Tibial artery (tissue), 4 donors: ENCODE measurements around the gene RBMS3.
A peak's percentile ranks its signal among the peaks of the same experiment; 100 is the strongest.

Experiments
- DNase-seq, 2 donors: peaks; one replicate each; pipeline ENCODE4 v3.0.0-alpha.2; 2019
- H3K27ac ChIP-seq, 2 donors: fragments of 200-600 bp; sonication (generic) in 1 of 2; 1 replicate in 1 of 2; 2 replicates in 1 of 2; pipeline ENCODE4 v1.5.1; 2018 to 2019; ENCODE audit warnings: mild to moderate bottlenecking in 1 of 2
- H3K27me3 ChIP-seq, 2 donors: fragments of 200-600 bp; sonication (generic) in 1 of 2; one replicate each; pipeline versions ENCODE4 v1.5.1 to v1.6.0; 2016 to 2019
- H3K36me3 ChIP-seq, 3 donors: fragments of 200-600 bp; sonication (generic) in 2 of 3; one replicate each; pipeline ENCODE4 v1.5.1; 2016 to 2019; ENCODE audit warnings: mild to moderate bottlenecking in 2 of 3
- H3K4me1 ChIP-seq, 4 donors: fragments of 200-600 bp; sonication (generic) in 2 of 4; 1 replicate in 3 of 4; 2 replicates in 1 of 4; pipeline ENCODE4 v1.5.1; 2016 to 2019
- H3K4me3 ChIP-seq, 2 donors: fragments of 200-600 bp; sonication (generic) in 1 of 2; 1 replicate in 1 of 2; 2 replicates in 1 of 2; pipeline ENCODE4 v1.5.1; 2018 to 2019; ENCODE audit warnings: mild to moderate bottlenecking in 2 of 2
- H3K9me3 ChIP-seq, 3 donors: fragments of 200-600 bp; sonication (generic) in 1 of 3; one replicate each; pipeline ENCODE4 v1.5.1; 2016 to 2019
- intact Hi-C: fragments of 100-400 bp; cut with DNase I; formaldehyde crosslinking; loops from one replicate; pipeline ENCODE4 v1.15.0; 2023; ENCODE audit warnings: low total_unique reads
- TF ChIP-seq, protein P1 (sequence below), 2 experiments: fragments of 200-600 bp in 1 of 2; fragments of 450-650 bp in 1 of 2; IDR thresholded peaks; one replicate each; pipeline ENCODE4 v1.5.1; 2017 to 2019; ENCODE audit warnings: antibody characterized with exemption in 2 of 2, mild to moderate bottlenecking in 1 of 2, moderate library complexity in 1 of 2

RBMS3 gene

DNA sequence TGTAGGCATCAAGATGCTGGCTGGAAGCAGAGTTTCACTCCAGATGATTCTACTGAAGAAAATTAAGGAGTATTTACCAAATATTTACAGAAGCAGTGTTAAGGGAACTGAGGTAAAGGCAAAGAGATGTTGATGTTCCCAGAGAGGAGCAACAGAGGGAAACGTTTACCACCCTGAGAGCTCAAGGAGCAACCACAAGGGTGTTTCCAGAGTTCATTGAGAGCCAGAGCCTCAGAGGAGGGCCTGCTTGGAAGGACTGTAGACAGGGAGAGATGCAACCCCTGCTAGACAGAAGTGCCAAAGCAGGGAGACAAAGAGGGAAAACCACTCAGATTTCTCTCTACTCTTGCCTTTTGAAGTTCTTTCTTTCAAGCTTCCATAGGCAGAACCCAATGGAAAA, 474.5 kb downstream of the RBMS3 start:
- intact Hi-C loops = no loop called here
- H3K4me1 ChIP-seq = peaks cover 0 to 50% (median 28%) of the 10 kb centered on the region in 4 donors
- TF ChIP-seq, protein P1, sequence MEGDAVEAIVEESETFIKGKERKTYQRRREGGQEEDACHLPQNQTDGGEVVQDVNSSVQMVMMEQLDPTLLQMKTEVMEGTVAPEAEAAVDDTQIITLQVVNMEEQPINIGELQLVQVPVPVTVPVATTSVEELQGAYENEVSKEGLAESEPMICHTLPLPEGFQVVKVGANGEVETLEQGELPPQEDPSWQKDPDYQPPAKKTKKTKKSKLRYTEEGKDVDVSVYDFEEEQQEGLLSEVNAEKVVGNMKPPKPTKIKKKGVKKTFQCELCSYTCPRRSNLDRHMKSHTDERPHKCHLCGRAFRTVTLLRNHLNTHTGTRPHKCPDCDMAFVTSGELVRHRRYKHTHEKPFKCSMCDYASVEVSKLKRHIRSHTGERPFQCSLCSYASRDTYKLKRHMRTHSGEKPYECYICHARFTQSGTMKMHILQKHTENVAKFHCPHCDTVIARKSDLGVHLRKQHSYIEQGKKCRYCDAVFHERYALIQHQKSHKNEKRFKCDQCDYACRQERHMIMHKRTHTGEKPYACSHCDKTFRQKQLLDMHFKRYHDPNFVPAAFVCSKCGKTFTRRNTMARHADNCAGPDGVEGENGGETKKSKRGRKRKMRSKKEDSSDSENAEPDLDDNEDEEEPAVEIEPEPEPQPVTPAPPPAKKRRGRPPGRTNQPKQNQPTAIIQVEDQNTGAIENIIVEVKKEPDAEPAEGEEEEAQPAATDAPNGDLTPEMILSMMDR (IDR thresholded peaks at IDR 0.05) = no peak
- DNase-seq = no peak
- H3K4me3 ChIP-seq = no peak overlapping the region
- no peaks in the 10 kb centered on the region for H3K27me3 ChIP-seq
- no peaks in the 10 kb centered on the region for H3K36me3 ChIP-seq
- H3K9me3 ChIP-seq = no peaks in the 10 kb centered on the region
- peak overlapping the region in 1 of 2 donors; percentile 41 for H3K27ac ChIP-seq

DNA sequence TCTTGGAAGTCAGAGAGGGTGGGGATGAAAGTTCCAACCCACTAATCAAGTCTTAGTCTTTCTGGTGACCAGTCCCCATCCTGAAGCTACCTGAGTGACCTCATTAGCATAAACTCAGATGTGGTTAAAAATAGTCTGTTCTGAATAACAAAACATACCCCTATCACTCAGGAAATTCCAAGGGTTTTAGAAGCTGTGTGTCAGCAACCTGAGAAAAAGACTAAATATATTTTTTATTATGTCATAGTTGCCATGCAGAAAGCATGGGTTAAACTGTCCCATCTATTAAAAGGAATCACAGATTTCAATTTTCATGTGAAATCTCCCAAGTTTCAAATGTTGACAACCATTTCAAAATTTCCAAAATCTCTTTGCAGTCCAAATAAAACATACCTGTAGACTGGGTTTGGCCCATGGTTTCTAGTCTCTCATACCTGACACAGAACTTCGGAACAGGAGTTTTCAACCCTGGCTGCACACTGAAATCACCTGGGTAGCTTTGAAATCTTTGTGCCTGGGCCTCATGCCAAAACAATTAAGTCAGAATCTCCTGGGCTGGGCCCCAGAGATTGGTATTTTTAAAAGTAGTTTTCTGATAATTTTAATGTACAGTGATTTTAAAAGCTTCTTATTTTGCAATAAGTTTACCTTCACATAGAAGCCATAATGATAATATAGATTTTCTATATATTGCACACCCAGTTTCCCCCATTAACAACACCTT, 476.3 kb downstream of the RBMS3 start:
- TF ChIP-seq, protein P1 (IDR thresholded peaks at IDR 0.05) = no peak
- Histone ChIP-seq H3K9me3 (no peaks in the 10 kb centered on the region), H3K27me3 (no peaks in the 10 kb centered on the region), H3K27ac (peak overlapping the region; percentile 61 to 70), H3K4me1 (peaks cover 0 to 52% (median 28%) of the 10 kb centered on the region in 4 donors), H3K36me3 (no peaks in the 10 kb centered on the region), H3K4me3 (no peak overlapping the region)
- no peak for DNase-seq
- intact Hi-C loops = no loop called here

DNA sequence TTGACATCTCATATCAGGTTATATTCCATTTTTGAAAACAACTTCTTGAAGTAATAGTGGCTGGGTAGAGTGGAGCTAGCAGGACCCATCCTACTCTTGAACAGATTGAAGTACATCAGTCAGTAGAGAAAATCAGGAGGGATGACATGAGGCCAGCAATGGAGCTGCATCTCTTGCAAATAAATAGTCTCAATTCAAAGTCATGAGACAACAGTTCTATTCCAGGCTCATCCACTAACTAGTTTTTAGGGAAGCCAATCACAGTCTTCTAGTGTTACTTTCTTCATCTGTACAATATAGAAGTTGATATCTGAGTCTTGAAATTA, 477.2 kb downstream of the RBMS3 start:
- Histone ChIP-seq H3K4me3 (no peak overlapping the region), H3K9me3 (no peaks in the 10 kb centered on the region), H3K36me3 (no peaks in the 10 kb centered on the region), H3K27me3 (no peaks in the 10 kb centered on the region), H3K27ac (peak overlapping the region; percentile 61 to 70), H3K4me1 (peaks cover 0 to 55% (median 28%) of the 10 kb centered on the region in 4 donors)
- intact Hi-C loops = no loop called here
- TF ChIP-seq, protein P1 (IDR thresholded peaks at IDR 0.05) = peak in 1 of 2 experiments; percentile 8
- DNase-seq = no peak

DNA sequence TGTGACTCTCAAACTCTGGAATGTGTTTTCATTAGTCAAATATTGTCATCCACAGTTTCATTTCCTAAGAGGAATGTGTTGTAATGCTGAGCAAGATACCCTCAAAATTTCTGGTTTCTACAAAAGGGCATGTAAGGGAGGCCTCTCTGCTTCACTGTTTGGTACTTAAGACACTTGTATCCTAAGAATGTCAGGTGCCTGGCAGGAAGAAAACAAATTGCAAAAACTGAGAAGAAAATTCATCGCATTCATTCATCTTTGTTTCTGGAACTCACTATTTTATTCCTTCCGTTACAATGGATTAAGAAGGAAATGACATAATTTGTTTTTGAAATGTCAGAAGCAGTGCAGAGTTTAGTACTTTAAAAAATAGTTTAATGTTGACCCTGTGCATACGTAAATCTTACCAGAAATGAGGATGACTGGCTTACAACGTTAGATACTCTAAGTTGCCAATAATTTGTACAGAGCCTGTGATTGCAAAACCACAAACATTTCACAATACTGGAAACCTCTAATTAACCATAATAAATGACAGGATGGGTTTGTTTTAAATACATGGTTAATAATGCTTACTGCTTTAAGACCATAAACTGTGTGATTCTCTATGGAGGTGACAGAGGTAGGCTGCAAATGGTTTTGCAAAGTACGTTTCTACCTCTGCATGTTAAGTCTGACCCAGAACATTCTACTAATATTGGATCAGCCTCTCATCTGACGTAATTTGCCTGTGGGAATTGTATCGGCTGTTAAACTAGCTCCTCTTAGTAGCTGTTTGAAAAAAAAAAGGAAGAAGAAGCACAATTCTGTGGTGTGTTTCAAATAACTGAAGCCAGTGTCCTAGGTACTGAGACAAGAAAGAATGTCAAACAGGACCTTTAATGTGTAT, 477.8 kb downstream of the RBMS3 start:
- TF ChIP-seq, protein P1 (IDR thresholded peaks at IDR 0.05) = no peak
- H3K27me3 ChIP-seq = no peaks in the 10 kb centered on the region
- intact Hi-C loops = no loop called here

DNA sequence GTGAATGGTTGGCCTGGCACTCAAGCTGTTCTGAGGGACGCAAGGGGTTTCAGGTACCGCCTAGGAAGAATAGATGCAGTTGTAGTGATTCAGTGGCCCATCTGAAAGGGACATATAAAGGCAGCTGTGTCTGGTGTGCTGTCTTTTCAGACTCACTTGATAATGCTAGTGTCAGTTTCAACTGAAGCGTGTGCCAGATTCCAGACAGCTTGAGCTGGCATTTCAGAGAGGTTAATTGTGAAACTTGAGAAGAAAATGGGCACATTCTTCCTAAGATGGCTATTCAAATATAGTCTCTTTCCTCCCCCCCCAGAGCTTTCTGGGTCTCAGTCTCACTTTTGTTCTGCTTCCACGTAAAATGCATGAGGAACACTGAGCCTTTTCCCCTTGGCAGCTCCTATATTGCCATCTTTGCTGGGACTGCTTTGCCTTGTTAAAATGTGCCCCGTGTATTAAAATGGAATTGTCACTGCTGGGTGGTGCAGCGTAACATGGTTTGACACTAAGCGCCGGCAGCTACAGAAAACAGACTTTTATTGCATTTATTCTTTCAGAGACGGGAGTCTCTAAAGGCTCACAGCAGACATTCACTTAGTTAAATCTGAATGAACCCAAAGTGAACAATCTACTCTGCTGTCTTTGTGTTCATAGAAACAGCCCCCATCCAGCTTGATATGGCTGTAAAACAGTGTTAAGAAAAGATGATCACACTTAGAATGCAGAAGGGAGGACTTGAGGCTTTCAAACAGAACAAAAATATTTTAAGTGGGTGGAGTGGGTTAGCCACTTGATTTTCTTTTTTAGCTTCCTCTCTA, 478.7 kb downstream of the RBMS3 start:
- Histone ChIP-seq H3K27me3 (no peaks in the 10 kb centered on the region), H3K4me1 (peaks cover 0 to 66% (median 28%) of the 10 kb centered on the region in 4 donors), H3K4me3 (peak overlapping the region in 1 of 2 donors; percentile 18), H3K27ac (peak overlapping the region; percentile 61 to 70), H3K9me3 (no peaks in the 10 kb centered on the region), H3K36me3 (no peaks in the 10 kb centered on the region)
- no peak for DNase-seq
- intact Hi-C loops = loop anchor here (5.0 kb wide), 2 partner anchors 477 to 842 kb away; partner anchors contain the start of gene RBMS3
- TF ChIP-seq, protein P1 (IDR thresholded peaks at IDR 0.05) = no peak

More for the DNA sequence above, 477.8 kb downstream of the RBMS3 start:
- no peak for DNase-seq
- H3K27ac ChIP-seq = peak overlapping the region; percentile 61 to 70
- peak overlapping the region in 1 of 2 donors; percentile 18 for H3K4me3 ChIP-seq
- peaks cover 0 to 59% (median 28%) of the 10 kb centered on the region in 4 donors for H3K4me1 ChIP-seq
- H3K36me3 ChIP-seq = no peaks in the 10 kb centered on the region
- no peaks in the 10 kb centered on the region for H3K9me3 ChIP-seq
